NCI-H1092 treated with DMSO at 0.1 percent for 48 hours (cell line): ENCODE results near the gene ACY1.

Experiments
- DNase-seq: peaks from one replicate; lab custom pipeline; 2025; lab: John Stamatoyannopoulos, UW

ACY1 gene

DNA sequence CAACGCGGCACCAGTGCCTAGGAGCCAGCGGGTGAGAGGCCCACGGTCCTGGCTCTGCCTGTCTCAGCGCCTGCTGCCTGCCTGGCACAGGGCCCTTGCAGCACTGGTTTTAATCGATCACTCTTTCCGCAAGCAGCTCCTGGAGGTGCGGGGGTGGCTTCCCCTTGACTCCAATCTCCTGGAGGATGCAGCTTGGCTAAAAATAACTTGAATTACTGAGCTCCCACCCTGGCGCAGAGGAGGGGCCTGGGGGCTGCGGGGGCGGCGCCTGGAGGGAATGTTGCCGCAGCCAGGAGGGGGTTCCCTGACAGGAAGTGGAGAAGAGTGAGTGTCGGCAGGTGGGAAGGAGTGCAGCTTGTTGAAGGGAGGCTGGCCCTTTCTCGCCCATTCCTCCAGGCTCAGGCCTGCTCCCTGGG is 22.2 kb downstream of the ACY1 start:
- peak; percentile 45 for DNase-seq

DNA sequence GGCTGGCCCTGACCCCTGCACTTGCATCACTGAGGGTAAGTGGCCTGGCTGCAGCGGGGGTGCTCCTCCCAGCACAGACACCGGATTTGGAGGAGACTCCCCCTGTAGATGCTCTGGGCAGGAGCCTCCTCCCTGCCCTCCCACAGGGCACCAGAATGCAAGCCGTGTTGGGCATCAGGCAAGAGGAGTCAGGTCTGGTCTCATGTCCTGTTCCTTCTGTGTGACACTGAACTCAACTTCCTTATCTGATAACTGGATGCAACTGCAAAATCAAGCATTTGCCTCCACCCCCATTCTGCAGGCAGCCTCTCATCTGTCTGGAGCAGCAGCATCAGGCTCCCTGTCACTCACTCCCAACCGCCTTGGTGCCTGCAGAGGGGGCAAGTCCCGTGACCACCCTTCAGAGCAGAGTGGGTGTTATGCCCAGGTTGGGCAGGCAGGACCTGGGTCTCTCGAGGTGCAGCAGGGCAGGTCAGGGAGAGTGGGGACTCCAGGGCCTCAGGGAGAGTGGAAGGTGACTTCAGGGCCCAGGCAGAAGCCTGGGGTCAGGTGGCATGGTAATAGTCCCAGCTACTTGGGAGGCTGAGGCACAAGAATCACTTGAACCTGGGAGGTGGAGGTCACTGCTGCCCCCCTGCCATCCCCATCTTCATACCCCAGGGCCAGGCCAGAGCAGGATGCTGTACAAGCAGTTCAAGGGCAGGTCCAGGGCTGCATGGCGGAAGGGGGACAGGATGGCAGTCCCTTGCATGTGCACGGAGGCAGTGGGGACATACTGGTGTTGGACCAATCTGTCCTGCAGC is 22.9 kb downstream of the ACY1 start:
- no peak for DNase-seq

DNA sequence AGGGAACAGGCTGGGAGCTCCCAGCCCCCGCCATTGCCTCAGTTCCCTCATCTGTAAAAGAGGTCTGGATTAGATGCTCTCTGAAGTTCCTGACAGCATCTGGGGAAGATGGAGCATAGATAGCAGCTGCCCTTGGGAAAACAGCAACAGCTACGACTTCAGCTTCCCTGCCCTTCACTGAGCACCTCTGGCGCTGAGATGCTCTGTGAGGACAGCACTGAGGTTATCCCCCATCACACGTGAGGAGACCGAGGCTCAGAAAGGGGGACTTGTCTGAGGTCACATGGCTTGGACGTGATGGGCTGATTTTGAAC is 23.4 kb downstream of the ACY1 start:
- DNase-seq = no peak

DNA sequence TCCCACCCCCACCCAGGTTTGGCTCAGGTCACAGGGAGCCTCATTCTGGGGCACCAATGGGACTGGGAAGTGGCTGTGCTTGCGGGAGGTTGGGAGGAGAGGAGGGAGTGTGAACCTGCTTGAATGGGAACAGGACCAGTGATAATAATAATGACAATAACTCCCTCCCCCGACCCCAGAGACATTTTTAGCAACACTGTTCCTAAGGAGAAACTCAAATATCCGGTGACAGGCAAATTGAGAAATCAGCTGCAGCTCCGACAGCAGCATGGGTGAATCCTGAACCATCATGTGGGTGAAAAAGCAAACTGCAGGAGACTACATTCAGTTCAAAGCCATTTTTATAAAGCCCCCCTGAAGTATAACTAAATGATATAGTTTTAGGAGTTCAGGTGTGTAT is 24.0 kb downstream of the ACY1 start:
- DNase-seq = no peak

DNA sequence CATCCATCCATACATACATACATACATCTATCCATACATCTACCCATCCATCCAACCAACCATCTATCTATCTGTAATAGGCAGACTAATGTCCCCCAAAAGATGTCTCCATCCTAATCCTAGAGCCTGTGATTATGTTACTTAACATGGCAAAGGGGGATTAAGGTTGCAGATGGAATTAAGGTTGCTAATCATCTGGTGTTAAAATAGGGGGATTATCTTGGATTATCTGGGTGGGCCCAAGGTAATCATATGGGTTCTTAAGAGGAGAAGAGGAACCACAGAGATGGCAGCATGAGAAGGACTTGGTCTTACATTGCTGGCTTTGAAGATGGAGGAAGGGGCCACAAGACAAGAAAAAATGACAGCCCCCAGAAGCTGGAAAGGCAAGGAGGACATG is 27.1 kb downstream of the ACY1 start:
- DNase-seq = no peak

DNA sequence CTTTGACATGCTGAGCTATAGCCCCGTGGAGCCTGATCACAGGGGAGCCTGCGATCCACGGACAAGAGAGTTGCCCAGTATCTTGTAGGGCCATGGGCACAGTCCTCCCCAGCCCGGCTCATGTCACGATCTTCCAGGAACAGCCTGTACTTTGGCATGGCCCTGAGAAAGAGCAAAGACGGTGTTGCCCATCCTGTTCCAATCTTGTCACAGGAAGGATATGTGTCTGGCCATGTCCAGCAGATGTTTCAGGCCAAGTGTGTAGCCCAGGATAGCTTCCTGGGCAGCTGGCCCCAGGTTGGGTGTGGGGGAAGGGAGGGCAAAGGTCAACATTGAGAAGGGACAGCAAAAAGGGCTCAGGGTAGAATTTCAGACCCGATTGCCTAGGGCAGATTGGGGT is 29.4 kb downstream of the ACY1 start:
- DNase-seq = no peak

DNA sequence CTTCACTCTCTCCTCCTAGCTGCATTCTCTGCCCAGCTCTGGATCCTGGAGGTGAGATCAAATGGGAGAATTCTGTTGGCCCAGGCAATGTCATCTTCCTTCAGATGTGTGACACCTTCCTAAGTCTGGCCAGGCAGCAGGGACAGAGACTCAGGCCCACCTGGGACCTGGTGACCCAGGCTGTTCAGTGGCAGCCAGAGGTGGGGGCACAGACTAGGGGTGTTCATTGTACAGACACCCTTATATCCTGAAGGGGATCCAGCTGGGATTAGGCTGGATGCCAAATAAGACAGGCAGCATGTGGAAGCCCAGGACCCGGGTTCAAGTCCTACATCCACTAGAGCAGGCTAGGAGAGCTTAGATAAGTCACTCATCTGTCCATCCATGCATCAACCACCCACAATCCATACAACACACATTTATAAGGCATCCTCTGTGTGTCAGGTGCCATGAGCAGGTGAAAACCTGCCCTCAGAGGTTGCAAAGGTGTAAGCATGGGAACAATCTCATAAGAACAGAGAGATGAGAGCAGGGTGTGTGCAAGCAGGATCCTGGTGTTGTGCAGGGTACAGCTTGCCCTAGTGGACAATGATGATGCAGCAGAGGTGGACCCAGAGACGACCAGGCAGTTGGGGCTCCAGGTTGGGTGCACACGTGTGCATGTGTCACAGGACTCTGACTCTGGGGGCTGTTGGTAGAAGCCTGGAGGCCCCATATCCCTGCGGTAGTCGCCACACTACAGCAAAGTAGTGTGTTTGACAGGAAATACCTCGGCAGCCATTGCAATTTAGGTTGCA is 30.7 kb downstream of the ACY1 start:
- no peak for DNase-seq

DNA sequence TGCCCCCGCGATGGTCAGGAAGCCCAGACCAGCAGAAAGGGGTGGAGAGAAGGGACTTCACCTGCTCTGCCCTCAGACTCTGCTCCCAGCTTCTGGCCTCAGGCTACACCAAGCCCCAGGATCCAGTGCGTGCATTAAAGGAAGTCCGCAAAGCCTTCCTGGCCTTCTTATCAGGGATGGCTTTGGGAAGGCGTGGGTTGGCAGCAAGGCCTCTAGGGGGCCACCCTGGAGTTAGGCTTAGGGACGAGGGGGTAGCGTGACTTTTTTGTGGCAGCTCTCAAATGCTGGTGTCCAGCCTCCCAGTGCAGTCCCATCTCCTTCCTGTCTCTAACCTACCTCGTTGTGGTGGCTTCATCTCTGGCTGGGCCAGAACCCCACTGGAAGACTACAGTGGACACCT is 31.3 kb downstream of the ACY1 start:
- no peak for DNase-seq

DNA sequence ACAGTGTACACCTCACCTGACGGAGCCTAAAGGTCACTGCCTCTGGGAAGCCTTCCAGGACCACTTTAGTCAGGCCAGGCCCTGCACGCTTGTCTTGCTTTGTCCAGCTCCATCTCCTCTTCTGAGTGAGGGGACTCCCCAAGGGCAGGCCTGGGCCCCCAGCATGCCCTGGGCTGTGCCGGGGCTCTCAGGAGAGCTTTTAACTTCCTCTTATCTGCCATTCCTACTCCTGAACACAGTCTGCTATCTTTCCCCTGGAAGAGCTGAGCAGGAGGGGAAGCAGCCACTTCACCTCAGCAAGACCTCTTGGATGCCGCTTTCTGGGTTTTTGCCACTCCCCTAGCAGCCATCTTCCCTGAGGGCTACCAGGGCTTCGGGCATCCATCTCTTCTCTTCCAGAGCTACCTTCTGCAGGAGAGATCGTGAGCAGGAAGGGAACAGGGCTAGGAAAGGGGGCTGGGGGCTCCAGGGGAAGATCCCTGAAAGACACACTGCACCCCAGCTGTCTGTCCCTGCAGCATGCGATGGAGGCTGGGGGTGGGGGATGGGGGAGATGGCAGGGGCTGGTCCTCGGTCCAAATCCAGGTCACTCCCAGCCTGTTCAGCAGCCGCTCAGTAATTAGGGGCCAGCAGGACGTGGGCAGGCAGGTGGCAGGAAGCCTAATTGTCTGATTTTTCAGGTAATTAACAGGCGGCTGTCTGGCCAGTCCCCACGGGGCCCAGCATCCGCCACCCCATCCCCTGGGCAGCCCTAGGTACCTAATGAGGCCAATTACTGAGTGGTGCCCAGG is 32.3 kb downstream of the ACY1 start:
- no peak for DNase-seq

DNA sequence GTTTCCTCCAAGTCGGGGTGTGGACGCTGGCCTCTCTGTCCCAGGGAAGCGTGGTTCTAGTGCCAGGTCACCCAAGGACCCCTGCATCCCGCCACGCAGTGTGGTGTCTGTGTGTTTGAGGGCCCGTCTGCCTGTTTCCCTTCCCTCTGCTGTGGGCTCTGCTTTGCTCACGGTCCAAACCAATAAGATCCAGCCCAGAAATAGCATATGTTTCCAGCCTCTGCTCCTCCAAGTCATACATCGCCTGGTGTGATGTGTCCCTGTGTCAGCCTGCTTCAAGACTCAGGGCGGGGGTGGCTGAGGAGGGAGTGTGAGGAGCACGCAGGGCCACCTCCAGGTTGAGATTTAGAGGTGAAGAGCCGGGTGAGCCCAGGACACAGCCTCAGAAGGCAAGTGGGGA is 34.3 kb downstream of the ACY1 start:
- DNase-seq = no peak

DNA sequence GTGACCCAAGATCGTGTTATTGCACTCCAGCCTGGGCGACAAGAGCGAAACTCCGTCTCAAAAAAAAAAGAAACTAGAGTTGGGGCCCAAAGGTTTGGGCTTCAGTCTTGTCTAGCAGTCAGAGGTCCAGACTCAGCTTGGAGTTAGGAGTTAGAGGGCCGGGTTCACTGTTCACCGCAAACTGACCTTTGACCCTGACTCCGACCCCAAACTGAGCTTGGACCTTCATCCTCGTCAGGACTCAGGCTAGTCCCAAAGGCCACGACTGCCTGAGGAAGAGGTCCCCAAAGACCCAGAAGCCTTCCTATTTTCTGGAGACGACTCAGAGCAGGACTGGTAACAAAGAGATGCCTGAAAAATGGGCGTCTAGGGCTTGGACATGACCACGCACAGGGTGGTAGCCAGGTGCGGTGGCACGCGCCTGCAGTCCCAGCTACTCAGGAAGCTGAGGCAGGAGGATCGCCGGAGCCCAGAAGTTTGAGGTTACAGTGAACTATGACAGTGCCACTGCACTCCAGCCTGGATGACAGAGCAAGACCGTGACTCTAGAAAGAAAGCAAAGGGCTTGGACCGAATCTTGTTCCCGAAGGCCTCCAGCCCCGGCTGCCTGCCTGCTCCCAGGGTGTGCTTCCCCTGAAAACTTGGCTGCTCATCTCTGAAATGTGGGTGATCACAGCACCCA is 35.1 kb downstream of the ACY1 start:
- DNase-seq = no peak

DNA sequence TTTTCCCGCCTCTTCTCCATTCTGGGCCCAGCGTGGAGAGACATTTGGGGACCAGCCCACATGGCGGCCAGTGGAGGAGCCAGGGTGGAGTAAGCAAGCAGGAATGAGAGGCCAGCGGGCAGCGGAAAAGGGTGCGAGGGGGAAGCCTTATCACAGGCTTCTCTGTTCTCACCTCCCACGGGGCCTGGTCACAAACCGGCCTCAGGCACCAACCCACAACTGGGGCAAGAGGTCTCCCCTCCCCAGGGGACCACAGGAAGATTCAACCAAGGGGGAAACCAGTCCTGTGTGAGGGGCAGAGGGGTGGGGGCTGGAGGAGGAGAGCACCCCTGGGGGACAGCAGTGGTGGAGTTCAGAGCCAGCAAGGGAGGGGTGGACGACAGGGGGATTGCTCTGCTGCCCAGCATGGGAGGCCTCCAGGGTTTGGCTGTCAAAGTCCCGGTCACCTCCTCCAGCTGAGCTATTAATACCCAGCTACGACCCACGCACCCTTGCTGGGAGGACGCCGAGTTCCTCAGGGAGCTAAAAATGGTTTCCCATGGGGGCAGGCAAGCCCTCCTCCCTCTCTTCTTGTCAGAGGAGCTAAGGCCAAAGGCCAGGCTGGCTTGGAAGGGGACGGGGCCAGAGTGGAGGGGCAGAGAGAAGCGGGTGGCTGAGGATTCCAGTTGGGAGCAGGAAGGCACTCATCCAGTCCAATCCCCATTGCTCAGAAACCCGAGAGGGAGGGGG is 36.2 kb downstream of the ACY1 start:
- DNase-seq = no peak

DNA sequence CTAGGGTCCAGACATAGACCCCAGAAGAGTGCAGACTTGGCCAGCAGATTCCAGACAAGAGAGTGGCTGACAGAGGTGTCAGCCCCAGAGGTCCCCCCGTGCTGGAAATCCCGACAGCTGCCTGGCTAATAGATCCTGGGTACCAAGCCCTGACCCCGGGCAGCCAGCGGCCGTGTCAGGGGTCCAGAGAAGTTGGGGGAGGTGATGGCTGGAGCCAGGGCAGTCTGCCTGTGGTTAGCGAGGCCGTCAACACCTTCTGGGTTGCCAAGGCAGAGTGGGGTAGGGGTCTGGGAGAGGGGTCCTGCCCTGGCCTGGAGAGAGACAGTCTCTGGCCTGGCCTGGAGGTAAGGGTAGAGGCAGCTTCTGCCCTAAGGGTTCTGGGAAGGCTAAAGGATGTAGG is 37.5 kb downstream of the ACY1 start:
- no peak for DNase-seq

DNA sequence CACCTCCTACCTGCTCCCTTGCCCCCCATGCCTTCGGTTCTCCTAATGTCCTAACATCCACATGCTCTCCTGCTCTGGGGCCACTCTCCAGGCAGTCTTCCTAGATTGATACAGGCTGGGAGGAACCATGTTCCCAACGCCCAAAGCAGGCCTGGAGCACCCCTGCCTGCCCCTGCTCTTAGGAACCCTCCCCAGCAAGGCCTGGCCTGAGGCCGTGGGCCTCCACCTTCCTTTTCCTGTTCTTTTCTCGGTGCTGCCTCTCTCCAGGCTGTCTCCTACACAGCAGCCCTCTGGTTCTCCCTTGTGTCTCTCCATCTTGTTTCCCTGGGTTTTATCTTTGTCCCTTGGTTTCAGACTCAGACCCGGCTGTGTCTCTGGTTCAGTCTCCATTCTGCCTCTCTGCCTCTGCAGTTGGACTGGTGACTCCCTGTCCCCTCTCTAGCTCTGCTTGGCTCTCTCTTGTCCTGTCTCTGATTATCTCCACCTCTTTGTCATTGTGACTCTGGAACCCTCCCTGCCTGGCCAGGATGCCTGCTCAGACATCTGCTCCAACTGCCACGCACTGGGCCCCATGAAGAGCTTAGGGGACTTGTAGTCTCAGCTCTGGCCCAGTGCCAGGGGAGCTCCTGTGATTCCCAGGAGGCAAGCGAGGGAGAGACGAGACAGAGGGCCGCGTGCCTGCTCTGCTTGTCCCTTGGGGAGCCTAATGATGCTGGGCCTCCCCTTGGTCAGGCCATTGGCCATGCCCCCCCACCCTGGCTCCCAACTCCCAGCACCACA is 38.3 kb downstream of the ACY1 start:
- peak; percentile 12 for DNase-seq

DNA sequence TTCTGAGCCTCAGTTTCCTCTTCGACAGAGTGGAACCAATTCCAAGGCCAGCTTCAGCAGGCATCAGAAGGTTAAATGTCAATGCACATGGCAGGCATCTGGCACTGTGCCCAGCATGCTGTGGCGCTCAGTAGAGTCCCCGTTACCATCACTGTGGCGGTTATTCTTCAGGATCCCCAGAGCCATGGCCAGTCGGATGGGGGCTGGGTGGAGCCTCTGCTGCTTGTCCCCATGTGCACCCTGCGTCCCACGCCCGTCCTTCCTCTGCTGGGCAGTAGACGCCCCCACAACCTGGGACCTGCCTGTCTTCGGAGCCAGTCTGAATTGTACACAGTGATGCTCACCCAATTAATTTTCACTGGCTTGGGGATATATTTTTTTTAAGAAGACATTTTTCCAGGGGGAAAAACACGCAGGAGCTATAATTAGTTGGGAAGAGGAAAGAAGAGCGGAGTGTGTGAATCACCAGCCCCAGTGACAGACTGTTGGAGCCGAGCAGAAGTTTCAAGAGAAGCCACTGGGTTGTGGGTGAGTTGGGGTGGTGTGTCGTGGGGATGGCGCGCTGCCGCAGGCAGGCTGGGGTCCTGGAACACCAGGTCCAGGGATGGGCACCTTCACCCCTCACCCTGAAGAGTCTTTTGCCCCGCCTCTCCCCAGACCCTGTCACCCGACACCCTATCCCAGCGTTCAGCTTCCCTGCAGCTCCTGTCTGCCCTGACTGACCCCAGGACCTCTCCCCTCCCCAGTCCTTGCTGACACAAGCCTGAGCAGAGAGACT is 39.2 kb downstream of the ACY1 start:
- DNase-seq = no peak

DNA sequence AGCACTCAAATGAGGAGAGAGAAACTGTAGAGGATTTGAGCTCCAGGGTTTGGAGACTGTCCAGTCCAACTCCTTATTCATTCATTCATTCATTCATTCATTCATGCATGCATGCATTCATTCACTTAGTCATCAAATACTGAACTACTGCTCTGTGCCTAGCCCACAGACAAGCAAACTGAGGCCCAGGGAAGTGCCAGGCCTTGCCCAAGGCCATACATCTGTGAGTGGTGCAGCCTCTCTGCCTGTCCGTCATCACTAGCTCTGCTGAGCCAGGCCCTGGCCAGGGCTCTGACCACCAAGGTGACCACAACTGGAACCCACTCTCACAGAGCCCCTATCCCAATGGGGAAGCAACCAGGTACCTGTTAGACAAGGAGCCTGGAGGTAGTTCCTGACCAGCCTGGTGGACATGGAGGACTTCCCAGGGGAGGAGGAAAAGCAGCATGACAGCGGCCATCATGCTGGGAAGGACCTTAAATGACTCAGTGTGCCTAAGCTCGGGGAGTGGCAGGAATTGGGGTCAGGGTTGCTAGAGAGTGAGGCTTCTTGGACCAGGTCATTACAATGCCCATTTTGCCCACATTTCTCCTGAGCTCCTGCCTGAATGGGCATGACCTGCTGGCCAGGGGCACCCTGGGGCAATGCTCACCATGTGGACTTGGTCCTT is 39.9 kb downstream of the ACY1 start:
- no peak for DNase-seq

DNA sequence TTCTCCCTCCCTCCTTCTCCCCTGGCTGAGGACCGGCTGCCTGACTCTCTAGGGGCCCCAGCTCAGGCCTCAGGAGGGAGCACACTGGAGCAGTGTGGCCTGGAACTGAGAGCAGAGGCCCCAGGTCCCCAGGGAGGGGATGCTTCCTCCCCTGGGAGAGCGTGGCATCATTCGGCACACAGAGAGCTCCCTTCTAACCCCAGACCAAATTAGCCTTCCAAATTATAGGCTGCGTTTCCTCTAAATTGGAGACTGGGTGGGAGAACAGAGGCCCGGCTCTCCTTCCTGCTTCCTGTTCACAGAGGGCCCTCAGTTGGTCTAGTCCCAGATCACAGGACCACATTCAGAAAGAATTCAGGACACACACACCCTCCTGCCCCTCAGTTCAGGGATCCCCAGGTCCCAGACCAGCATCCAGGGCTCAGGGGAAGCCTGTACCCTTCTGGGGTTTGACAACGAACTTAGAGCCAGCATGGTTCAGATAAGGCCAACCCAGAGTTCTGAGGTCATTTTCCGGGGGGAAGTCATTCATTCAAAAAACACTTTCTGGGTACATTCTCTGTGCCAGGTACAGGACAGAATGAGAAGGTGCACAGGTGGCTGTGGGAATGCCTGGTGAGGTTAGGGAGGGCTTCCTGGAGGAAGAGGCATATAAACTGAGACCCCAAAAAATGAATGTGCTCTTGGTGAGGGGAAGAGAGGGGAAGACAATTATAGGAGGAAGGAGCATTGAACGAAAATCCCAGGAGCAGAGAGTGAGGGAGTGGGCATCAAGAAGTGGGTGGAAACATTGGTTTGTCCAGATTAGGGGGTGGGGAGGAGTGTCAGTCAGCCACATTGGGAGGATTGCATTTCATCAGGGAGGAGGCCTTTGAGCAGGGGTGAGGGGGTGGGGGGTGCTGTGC is 40.8 kb downstream of the ACY1 start:
- no peak for DNase-seq

DNA sequence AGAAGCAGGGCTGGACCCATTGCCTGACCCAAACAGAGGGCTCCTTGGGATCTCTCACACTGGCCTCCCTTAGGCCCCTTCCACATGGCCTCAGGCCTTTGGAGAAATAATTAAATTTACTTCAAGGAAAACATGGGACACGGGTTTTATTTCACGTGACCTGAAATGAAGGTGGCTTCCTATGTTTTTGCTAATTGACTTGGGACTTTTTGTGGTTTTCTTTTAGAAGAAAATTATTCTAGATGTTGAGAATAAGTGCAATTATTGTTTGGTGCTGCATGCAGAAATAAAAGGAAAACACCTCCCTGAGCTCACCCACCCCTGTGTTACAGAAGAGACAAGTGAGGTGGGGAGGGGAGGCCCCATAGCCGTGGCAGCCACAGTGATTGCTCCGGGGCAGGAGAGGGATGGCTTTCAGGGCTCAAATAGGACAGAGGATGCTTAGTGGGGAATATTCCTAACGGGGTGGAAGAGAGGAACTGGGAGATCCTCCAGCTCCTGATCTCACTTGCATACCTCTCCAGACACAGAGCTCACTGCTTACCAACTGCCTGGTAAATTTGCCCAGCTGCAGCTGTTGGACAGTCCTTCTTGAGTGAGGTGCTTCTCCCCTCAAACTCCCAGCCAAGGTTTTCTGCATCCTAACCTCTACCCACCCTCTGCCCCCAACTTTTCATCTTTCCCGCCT is 41.6 kb downstream of the ACY1 start:
- no peak for DNase-seq
